C4-2B (cell line): ENCODE measurements around the gene CEP192.
A peak's percentile ranks its signal among the peaks of the same experiment; 100 is the strongest.

ENCODE experiments used
- H3K27ac ChIP-seq: fragments of 450-650 bp; 2 replicates; pipeline ENCODE4 v1.5.1; 2017
- ZFX ChIP-seq: fragments of 450-650 bp; IDR thresholded peaks from 2 replicates; pipeline ENCODE4 v1.6.1; 2017
- TF ChIP-seq, protein P1 (sequence below): fragments of 450-650 bp; conservative IDR thresholded peaks from 2 replicates; pipeline ENCODE4 v1.5.1; 2017; ENCODE audit warnings: mild to moderate bottlenecking

Gene CEP192

DNA sequence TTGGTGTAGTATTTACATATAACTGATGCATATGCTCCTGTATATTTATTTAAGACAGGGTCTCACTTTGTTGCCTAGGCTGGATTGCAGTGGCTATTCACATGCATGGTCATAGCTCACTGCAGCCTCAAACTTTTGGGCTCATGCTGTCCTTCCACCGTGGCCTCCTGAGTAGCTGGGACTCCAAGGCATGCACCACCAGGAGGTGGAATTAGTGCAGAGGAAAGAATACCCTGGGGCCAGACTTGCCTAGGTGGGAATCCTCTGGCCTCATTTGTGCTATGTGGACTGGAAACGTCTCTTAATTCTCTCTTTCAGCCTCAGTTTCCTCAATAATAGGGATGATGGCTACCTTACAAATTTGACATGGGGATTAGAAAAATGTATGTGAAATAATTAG, 2.3 kb downstream of the CEP192 start:
- no peak for TF ChIP-seq ZFX
- TF ChIP-seq, protein P1, sequence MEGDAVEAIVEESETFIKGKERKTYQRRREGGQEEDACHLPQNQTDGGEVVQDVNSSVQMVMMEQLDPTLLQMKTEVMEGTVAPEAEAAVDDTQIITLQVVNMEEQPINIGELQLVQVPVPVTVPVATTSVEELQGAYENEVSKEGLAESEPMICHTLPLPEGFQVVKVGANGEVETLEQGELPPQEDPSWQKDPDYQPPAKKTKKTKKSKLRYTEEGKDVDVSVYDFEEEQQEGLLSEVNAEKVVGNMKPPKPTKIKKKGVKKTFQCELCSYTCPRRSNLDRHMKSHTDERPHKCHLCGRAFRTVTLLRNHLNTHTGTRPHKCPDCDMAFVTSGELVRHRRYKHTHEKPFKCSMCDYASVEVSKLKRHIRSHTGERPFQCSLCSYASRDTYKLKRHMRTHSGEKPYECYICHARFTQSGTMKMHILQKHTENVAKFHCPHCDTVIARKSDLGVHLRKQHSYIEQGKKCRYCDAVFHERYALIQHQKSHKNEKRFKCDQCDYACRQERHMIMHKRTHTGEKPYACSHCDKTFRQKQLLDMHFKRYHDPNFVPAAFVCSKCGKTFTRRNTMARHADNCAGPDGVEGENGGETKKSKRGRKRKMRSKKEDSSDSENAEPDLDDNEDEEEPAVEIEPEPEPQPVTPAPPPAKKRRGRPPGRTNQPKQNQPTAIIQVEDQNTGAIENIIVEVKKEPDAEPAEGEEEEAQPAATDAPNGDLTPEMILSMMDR = no peak
- H3K27ac ChIP-seq = no peak overlapping the region

DNA sequence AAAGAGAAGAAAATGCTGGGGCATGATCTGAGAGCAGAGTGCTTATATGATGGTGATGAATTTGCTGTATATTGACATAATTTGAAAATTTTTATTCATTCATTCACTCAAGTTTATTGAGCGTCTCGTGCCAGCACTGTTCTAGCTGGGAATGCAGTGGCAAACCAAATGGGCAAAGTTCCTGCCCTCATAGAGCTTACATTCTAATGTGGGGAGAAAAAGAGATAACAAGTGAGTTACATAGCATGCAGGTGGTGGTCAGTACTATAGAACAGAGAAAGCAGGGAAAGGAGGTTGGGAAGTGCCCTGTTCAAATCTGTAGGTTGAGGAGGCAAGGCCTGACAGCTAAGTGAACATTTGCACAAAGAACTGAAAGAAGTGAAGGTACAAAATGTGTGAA, 4.3 kb downstream of the CEP192 start:
- TF ChIP-seq ZFX = no peak
- TF ChIP-seq, protein P1 = no peak
- H3K27ac ChIP-seq = no peak overlapping the region

DNA sequence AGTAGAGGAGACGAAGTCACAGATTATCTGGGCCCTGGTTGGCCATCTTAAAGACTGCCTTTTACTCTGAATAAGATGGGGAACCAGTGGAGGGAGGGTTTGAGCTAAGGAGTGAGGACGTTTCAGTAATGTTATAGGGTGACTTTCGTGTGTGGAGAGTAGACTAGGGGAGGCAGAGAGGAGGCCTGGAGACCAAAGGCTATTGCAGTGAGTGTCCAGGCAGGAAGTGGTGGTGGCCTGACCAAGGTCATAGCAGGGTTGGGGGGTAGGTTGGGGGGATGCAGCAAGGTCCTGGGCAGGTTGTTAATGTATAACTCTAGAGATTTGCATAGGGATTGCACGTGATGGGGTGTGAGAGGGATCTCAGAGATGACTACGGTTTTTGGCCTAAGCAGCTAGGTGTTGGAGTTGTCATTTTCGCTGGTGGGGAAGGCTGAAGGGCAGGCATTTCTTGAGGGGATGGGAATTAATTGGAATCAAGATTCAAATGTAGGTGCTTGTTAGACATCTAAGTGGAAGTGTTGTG, 4.9 kb downstream of the CEP192 start:
- no peak for TF ChIP-seq ZFX
- TF ChIP-seq, protein P1 = no peak
- no peak overlapping the region for H3K27ac ChIP-seq

DNA sequence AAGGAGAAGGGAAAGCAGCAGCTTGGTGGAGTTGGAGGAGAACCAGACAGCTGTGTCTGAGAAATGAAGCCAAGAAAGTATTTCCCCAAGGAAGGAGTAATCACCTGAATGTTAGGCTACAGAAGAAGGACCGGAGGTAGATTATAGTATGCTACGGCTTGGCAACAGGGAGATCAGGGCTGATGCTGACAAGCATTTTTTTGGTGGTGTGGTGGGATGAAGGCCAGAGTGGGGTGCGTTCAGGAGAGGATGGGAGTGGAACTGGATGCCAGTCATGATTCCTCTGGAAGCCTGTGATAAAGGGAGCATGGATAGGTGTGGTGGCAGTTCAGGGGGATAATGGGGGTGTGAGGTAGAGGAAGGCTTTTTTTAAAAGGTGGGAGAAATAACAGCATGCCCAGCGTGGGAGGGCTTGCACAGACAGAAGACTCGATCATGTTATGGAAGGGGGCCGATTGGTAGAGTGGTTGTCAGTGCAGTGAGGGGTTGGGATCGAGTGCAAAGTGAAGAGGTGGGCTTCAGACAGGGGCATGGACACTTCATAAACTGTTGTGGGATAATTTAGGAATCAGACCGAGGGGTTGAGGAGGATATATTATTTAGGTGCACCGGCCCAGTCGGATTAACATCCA, 5.6 kb downstream of the CEP192 start:
- H3K27ac ChIP-seq = peak overlapping the region; percentile 72
- TF ChIP-seq ZFX = no peak
- TF ChIP-seq, protein P1 = no peak

DNA sequence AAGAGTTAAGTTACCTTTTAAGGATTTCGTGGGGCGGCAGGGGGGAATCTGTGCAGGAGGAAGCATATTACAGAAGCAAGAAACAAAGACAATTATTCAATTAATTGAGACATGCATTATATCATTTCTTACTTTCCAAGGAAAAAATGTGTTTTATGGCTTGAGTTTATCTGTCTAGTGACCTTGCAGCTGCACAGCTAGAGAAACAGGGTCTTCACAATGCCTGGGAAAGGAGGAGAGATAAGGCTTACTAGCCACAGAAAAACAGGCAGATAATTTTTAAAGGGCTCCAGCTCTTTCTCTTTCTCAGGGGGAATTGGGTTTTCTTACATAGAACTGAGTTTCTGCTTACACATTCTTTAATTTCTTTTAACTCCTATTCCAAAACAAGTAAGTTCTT, 6.2 kb downstream of the CEP192 start:
- peak overlapping the region; percentile 72 for H3K27ac ChIP-seq

DNA sequence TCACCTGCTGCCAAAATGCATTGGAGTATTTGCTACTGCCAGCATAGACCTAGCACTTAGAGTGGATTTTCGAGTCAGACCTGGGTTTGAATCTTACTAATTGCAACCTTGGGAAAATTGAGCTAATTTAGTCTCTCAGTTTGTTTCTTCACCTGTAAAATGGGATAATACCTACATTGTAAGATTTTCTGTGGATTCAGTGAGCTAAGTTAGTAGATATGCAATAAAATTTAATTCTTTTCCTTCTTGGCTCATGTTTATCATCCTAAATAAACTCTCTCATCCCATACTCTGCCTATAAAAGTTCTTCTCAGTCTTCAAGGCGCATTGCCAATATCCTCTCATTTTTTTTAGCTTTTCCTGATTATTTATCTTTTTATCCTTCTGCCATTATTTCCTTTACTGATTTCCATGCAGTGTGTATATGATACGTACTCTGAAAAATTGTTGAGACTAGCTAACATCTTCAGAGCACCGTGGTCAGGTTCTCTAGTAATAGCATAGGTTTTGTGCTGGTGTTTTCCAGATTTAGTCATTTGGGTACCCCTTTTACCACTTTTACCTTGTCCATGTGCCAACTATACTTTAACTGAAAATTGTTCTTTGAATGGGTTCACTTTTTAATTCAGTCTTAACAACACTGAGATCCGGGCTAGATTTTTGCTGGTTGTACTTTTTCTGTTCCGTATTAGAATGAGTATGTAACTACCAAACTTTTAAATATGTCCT, 7.3 kb downstream of the CEP192 start:
- no peak overlapping the region for H3K27ac ChIP-seq
- TF ChIP-seq, protein P1 = no peak
- no peak for TF ChIP-seq ZFX

DNA sequence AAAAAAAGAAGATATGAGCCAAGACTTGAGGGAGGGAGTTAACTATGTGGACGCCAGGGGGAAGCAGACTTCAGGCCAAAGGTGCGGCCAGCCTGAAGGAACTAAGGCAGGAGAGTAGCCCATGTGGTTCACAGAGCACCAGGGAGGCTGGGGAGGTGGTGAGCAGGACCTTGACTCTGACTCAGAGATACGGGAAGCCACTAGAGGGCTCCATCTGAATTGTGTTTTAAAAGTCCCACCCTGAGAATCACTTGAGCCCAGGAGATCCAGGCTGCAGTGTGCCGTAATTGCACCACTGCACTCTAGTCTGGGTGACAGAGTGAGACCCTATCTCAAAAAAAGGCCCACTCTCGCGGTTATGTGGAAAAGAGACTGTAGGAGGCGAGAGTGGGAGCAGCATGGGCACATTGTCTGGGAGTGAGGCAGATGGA, 12.3 kb downstream of the CEP192 start:
- no peak for TF ChIP-seq ZFX
- TF ChIP-seq, protein P1 = peak; percentile 79
- no peak overlapping the region for H3K27ac ChIP-seq
